IMR-90 (cell line): ENCODE data around the gene B4GALNT1. TPM values are rescaled to one million over a fixed set of nuclear protein-coding genes. Genes with fewer than 3 reads are reported as not detected.

Experiments
- ATAC-seq: fragments of 200-7000 bp; cut with Tn5 transposase; 2 replicates; pipeline ENCODE4 v1.9.1; 2020; ENCODE audit warnings: low read depth, mild to moderate bottlenecking, moderate library complexity
- BruUV-seq: library from RNA; stranded (reverse); fragments of 400-500 nt; replicated peaks from 2 replicates; lab custom pipeline; 2021; lab: Mats Ljungman, UMichigan
- CTCF ChIA-PET: fragments of 300-600 bp; formaldehyde crosslinking; extraction: SDS; loops from one replicate; lab custom pipeline; 2021; ENCODE audit warnings: antibody characterized with exemption; lab: Yijun Ruan, JAX
- POLR2A ChIA-PET: fragments of 300-600 bp; sonication (Branson Sonifier 250); formaldehyde crosslinking; loops from one replicate; lab custom pipeline; 2022; ENCODE audit warnings: antibody characterized with exemption; ENCODE audit not compliant: unreplicated experiment; lab: Charles Lee
- DNase-seq: peaks from one replicate; pipeline ENCODE4 v3.0.0; 2013
- H2AFZ ChIP-seq: replicated peaks from 2 replicates; pipeline ENCODE3; 2013; ENCODE audit warnings: low read length, mild to moderate bottlenecking; ENCODE audit not compliant: poor library complexity
- H2AK5ac ChIP-seq: 2 replicates; pipeline ENCODE4 v1.6.1; 2013; ENCODE audit warnings: low read depth, low read length, inconsistent platforms
- H2AK9ac ChIP-seq: replicated peaks from 2 replicates; pipeline ENCODE3; 2013; ENCODE audit warnings: mild to moderate bottlenecking, low read depth, low read length, moderate library complexity; ENCODE audit not compliant: poor library complexity
- H2BK120ac ChIP-seq: 2 replicates; pipeline ENCODE4 v1.6.1; 2013; ENCODE audit warnings: low read depth, low read length, inconsistent platforms
- H2BK15ac ChIP-seq: 3 replicates; pipeline ENCODE4 v1.6.1; 2013; ENCODE audit warnings: low read depth, low read length, inconsistent platforms
- H2BK20ac ChIP-seq: 2 replicates; pipeline ENCODE4 v1.6.1; 2013; ENCODE audit warnings: low read depth, mild to moderate bottlenecking, inconsistent platforms, low read length, moderate library complexity
- H2BK5ac ChIP-seq: 2 replicates; pipeline ENCODE4 v1.6.1; 2013; ENCODE audit warnings: mild to moderate bottlenecking, low read depth, low read length, inconsistent platforms; ENCODE audit not compliant: poor library complexity, severe bottlenecking
- H3K14ac ChIP-seq: replicated peaks from 2 replicates; pipeline ENCODE4 v1.6.1; 2013; ENCODE audit warnings: low read depth, low read length, inconsistent platforms
- H3K18ac ChIP-seq: 2 replicates; pipeline ENCODE4 v1.6.1; 2013; ENCODE audit warnings: low read depth, low read length, control low read depth
- H3K23ac ChIP-seq: 2 replicates; pipeline ENCODE4 v1.6.1; 2013; ENCODE audit warnings: low read depth, low read length, inconsistent platforms
- H3K27ac ChIP-seq: 2 replicates; pipeline ENCODE4 v1.5.1; 2013; ENCODE audit warnings: mild to moderate bottlenecking, control low read depth, low read length; ENCODE audit not compliant: insufficient read depth
- H3K27me3 ChIP-seq: 2 replicates; pipeline ENCODE4 v1.6.1; 2013; ENCODE audit warnings: low read length; ENCODE audit not compliant: control insufficient read depth, insufficient read depth
- H3K36me3 ChIP-seq: 2 replicates; pipeline ENCODE4 v1.6.1; 2013; ENCODE audit warnings: low read length, mixed read lengths; ENCODE audit not compliant: control insufficient read depth, insufficient read depth
- H3K4ac ChIP-seq: 2 replicates; pipeline ENCODE4 v1.6.1; 2013; ENCODE audit warnings: low read depth, low read length, inconsistent platforms
- H3K4me1 ChIP-seq: 2 replicates; pipeline ENCODE4 v1.6.1; 2013; ENCODE audit warnings: low read length, mixed read lengths; ENCODE audit not compliant: control insufficient read depth, insufficient read depth
- H3K4me2 ChIP-seq: 2 replicates; pipeline ENCODE4 v1.6.1; 2013; ENCODE audit warnings: low read depth, mild to moderate bottlenecking, control low read depth, low read length, moderate library complexity
- H3K4me3 ChIP-seq: 2 replicates; pipeline ENCODE4 v1.5.1; 2013; ENCODE audit warnings: low read depth, mild to moderate bottlenecking, control low read depth, low read length, moderate library complexity; ENCODE audit not compliant: insufficient read depth
- H3K56ac ChIP-seq: 2 replicates; pipeline ENCODE4 v1.6.1; 2013; ENCODE audit warnings: low read length, inconsistent platforms; ENCODE audit not compliant: insufficient read depth; ENCODE audit errors: extremely low read depth
- H3K79me1 ChIP-seq, 2 experiments: 2 replicates each; pipeline ENCODE4 v1.6.1; 2013; ENCODE audit warnings: low read length in 2 of 2, inconsistent platforms in 1 of 2, low read depth in 1 of 2
- H3K9ac ChIP-seq: 2 replicates; pipeline ENCODE4 v1.6.1; 2013; ENCODE audit warnings: low read depth, low read length, control low read depth
- H3K9me1 ChIP-seq: 2 replicates; pipeline ENCODE4 v1.6.1; 2013; ENCODE audit warnings: low read length, inconsistent platforms; ENCODE audit not compliant: insufficient read depth
- H3K9me3 ChIP-seq: 2 replicates; pipeline ENCODE4 v1.6.1; 2013; ENCODE audit warnings: low read length; ENCODE audit not compliant: control insufficient read depth, insufficient read depth
- H4K20me1 ChIP-seq: 2 replicates; pipeline ENCODE4 v1.6.1; 2013; ENCODE audit warnings: low read length, inconsistent platforms; ENCODE audit not compliant: insufficient read depth
- H4K5ac ChIP-seq: 2 replicates; pipeline ENCODE4 v1.6.1; 2013; ENCODE audit warnings: mild to moderate bottlenecking, low read depth, low read length, control low read depth
- H4K8ac ChIP-seq, 2 experiments: 2 replicates each; pipeline ENCODE4 v1.6.1; 2013; ENCODE audit warnings: low read depth in 2 of 2, low read length in 2 of 2, control low read depth in 1 of 2, inconsistent platforms in 1 of 2
- H4K91ac ChIP-seq: 2 replicates; pipeline ENCODE4 v1.6.1; 2013; ENCODE audit warnings: low read depth, low read length, inconsistent platforms; ENCODE audit not compliant: insufficient read depth
- BHLHE40 ChIP-seq: fragments of 150-350 bp; IDR thresholded peaks from 2 replicates; pipeline ENCODE4 v1.6.1; 2016; ENCODE audit warnings: mild to moderate bottlenecking, low read depth, low read length
- CEBPB ChIP-seq: IDR thresholded peaks from 2 replicates; pipeline ENCODE4 v1.6.1; 2012; ENCODE audit warnings: low read depth, low read length, improper control_type of control experiment
- CHD1 ChIP-seq: IDR thresholded peaks from 2 replicates; pipeline ENCODE4 v1.6.1; 2012; ENCODE audit warnings: low read depth, low read length, improper control_type of control experiment
- ELK1 ChIP-seq: fragments of 150-350 bp; IDR thresholded peaks from 2 replicates; pipeline ENCODE4 v1.6.1; 2016; ENCODE audit warnings: low read depth, mild to moderate bottlenecking, low read length, moderate library complexity, borderline replicate concordance
- FOS ChIP-seq: fragments of 150-350 bp; IDR thresholded peaks from 2 replicates; pipeline ENCODE4 v1.6.1; 2016; ENCODE audit warnings: low read depth, low read length
- MAFK ChIP-seq: IDR thresholded peaks from 2 replicates; pipeline ENCODE4 v1.6.1; 2012; ENCODE audit warnings: low read depth, low read length, improper control_type of control experiment
- MAZ ChIP-seq: IDR thresholded peaks from 2 replicates; pipeline ENCODE4 v1.6.1; 2012; ENCODE audit warnings: low read depth, mild to moderate bottlenecking, low read length, improper control_type of control experiment, moderate library complexity, borderline replicate concordance
- MXI1 ChIP-seq: IDR thresholded peaks from 2 replicates; pipeline ENCODE4 v1.6.1; 2012; ENCODE audit warnings: low read depth, mild to moderate bottlenecking, low read length, moderate library complexity, borderline replicate concordance
- NFE2L2 ChIP-seq: fragments of 150-350 bp; IDR thresholded peaks from 2 replicates; pipeline ENCODE4 v1.6.1; 2016; ENCODE audit warnings: low read depth, mild to moderate bottlenecking, low read length
- POLR2A ChIP-seq: IDR thresholded peaks from 2 replicates; pipeline ENCODE4 v1.6.1; 2012; ENCODE audit warnings: mild to moderate bottlenecking, low read depth, low read length
- RAD21 ChIP-seq: IDR thresholded peaks from 2 replicates; pipeline ENCODE4 v1.6.1; 2012; ENCODE audit warnings: low read length, improper control_type of control experiment
- RCOR1 ChIP-seq: IDR thresholded peaks from 2 replicates; pipeline ENCODE4 v1.6.1; 2012; ENCODE audit warnings: mild to moderate bottlenecking, low read length, improper control_type of control experiment; ENCODE audit not compliant: insufficient replicate concordance
- RFX5 ChIP-seq: IDR thresholded peaks from 2 replicates; pipeline ENCODE4 v1.8.0; 2012; ENCODE audit warnings: low read depth, mild to moderate bottlenecking, low read length, moderate library complexity
- USF2 ChIP-seq: fragments of 150-350 bp; IDR thresholded peaks from 2 replicates; pipeline ENCODE4 v1.6.1; 2017; ENCODE audit warnings: mild to moderate bottlenecking, antibody characterized with exemption, low read length, low read depth
- WGBS, 2 experiments: methylation state at CpG; one replicate each; pipeline versions ENCODE4 v1.1.5 to v1.1.7; 2013; ENCODE audit warnings: missing lambda C conversion rate in 2 of 2; ENCODE audit not compliant: insufficient read length in 1 of 2; ENCODE audit errors: extremely low coverage in 2 of 2; 5-methylcytosine and 5-hydroxymethylcytosine counted together
- dilution Hi-C: fragments of 300-500 bp; cut with HindIII; formaldehyde crosslinking; loops from one replicate; pipeline ENCODE4 v1.14.3; 2018; ENCODE audit warnings: low sequenced_read_pairs; ENCODE audit not compliant: unreplicated experiment
- in situ Hi-C: fragments of 300-500 bp; cut with MboI; formaldehyde crosslinking; loops from 3 replicates; pipeline ENCODE4 v1.14.3; 2019; ENCODE audit warnings: low sequenced_read_pairs, inconsistent platforms, mixed read lengths
- intact Hi-C: fragments of 100-400 bp; cut with micrococcal nuclease; formaldehyde crosslinking; loops from 2 replicates; pipeline ENCODE4 v1.10.0; 2022
- polyA plus RNA-seq, 3 experiments: library from polyadenylated mRNA; depleted of rRNA; stranded (reverse); fragments of >200 nt; gene quantifications; 2 replicates each; pipeline ENCODE4 v1.2.3, GENCODE V29; 2012; ENCODE audit warnings: low replicate concordance in 1 of 3
- total RNA-seq: library from RNA; depleted of rRNA; stranded (reverse); fragments of >200 nt; gene quantifications from 2 replicates; pipeline ENCODE4 v1.2.3, GENCODE V29; 2012

B4GALNT1 gene
- total and polyA plus RNA-seq, 2 of the 4 experiments (the other 2 are of a cell fraction), result 0.18 to 0.62 TPM

- H2BK15ac ChIP-seq, result no peak overlapping the region
- H2AK5ac ChIP-seq, result peak overlapping the region; percentile 79; the same call in 1 of the 2 replicates
- H4K8ac ChIP-seq, result peak overlapping the region; percentile 75 to 76
- H3K9me3 ChIP-seq, result no peaks in the 10 kb centered on the region
- peak overlapping the region; percentile 77 for H3K4me2 ChIP-seq
- 60% methylated on average over 1 of the region's 25 CpGs; no CpG with 5 or more reads in 1 of the 2 experiments for WGBS, 2 experiments
- no peak overlapping the region for H2BK20ac ChIP-seq
- H3K4ac ChIP-seq, result peak overlapping the region; percentile 89
- peak overlapping the region; percentile 94 for H2AFZ ChIP-seq
- H4K5ac ChIP-seq, result peak overlapping the region; percentile 86
- H3K79me1 ChIP-seq, result peaks cover 9 to 19% of the 10 kb centered on the region in 2 experiments
- H3K23ac ChIP-seq, result peak overlapping the region; percentile 47
- H3K36me3 ChIP-seq, result peaks cover 13% of the 10 kb centered on the region; the same call in 1 of the 2 replicates
- peak overlapping the region; percentile 54; the same call in 1 of the 2 replicates for H3K14ac ChIP-seq
- peaks cover 11% of the 10 kb centered on the region for H3K4me1 ChIP-seq
- H3K9me1 ChIP-seq, result peaks cover 10% of the 10 kb centered on the region; the same call in 1 of the 2 replicates
- in situ Hi-C loops (no loop called here), dilution Hi-C loops (no loop called here), intact Hi-C loops (no loop called here)
- no peak overlapping the region for H3K56ac ChIP-seq
- POLR2A ChIA-PET, result no interaction called here
- no TSS peak for BruUV-seq
- H3K27me3 ChIP-seq, result no peaks in the 10 kb centered on the region
- H3K4me3 ChIP-seq, result peak overlapping the region; percentile 93
- H3K27ac ChIP-seq, result peak overlapping the region; percentile 41
- peak overlapping the region; percentile 38 for H3K18ac ChIP-seq
- DNase-seq, result no peak
- peak overlapping the region; percentile 55 for H3K9ac ChIP-seq
- H4K91ac ChIP-seq, result peak overlapping the region; percentile 55
- H4K20me1 ChIP-seq, result no peaks in the 10 kb centered on the region
- peak overlapping the region; percentile 96 for H2AK9ac ChIP-seq
- peak overlapping the region; percentile 21 for H2BK5ac ChIP-seq
- ATAC-seq, result peak; percentile 53
- no peak overlapping the region for H2BK120ac ChIP-seq
- CTCF ChIA-PET, result interaction anchor here (1.1 kb wide), 1 partner anchor 22 kb away, joined by 4 read pairs; no protein-coding TSS in a partner anchor
- TF ChIP-seq MAFK (no peak), MAZ (no peak), CHD1 (no peak), FOS (no peak), POLR2A (no peak; the same call in 1 of the 2 replicates), RCOR1 (no peak), ELK1 (no peak), USF2 (no peak), MXI1 (no peak), BHLHE40 (no peak), RFX5 (no peak), NFE2L2 (no peak), RAD21 (no peak), CEBPB (no peak)
These were observed 27.8 kb downstream of the B4GALNT1 start for GRCh38 chr12:57604992-57605810.
